Measurements from ENCODE around the gene KIAA0753. TPM values are rescaled to one million over a fixed set of nuclear protein-coding genes. Genes with fewer than 3 reads are reported as not detected.

KIAA0753 gene
- total RNA-seq, 1 experiment from 2014 or later = 18.3 TPM

DNA sequence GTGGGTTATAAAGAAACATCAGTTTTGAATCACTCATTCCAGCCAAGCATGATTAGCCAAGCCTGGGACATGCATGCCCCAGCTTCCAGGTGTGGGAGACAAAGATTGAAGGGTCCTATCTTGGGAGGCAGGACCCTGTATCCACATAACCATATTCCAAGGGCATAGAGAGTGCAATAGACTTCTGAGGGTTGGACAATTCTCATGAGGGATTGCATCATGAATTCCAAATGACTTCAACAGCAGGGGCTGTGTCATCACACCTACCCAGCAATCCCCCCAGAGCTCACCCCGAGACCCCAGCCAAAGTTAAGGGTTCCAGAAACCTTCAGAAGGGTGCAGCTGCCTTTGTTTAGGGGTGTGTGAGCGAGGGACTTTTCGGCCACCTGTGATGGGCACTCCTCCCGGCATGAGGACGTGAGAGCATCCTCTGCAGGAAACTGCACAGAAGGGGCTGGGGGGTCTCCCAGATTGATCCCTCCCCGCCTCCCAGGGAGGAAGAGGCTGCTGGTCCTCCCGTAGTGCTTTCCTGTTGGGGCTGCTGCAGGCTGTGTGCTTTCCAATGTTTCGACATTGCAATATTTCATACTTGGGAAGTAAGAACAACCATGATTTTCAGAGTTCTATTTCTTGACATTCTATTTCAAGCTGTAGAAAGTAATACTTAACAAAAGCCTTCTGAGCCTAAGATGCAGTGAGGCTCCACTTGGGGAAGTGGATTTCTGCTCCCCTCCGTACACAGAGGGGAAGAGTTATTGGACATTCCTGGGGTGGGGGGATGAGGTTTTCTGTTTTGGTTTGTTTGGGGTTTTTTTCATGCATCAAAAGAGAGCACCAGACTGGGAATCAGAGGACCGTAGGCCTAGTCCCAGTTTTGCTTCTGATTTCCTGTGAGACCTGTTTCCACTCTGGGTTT, 70.9 kb downstream of the KIAA0753 start (continued):
- no peak for TF ChIP-seq SRF (IDR thresholded peaks at IDR 0.05; ENCODE audit: low read depth)

DNA sequence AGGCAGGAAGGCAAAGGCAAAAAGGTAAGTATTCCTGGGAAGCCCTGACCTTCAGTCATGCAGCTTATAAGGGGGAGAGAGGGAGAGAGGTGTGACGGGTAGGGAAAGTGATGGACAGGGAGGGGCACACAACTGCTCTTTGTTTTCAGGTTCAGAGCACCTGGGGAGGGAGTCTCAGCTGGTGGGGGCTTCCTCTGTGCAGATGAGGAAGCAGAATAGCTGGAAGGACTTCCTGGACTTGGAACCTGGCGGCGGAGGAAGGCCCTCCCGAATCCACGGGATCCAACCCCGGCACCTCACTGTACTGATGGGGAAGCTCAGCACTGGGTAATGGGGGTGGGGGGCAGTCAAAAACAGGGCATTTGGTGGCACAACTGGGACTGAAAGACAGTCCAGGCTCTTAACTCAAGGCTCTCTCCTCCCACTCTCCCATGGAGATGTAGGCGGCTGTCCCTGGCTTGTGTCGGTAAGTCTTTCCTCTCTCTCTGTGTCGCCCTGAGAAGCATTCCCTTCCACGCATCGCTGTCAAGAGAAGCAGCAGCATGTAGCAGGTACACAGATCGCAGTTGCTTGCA, 72.2 kb downstream of the KIAA0753 start:
- Histone ChIP-seq H3K9ac (ENCODE audit: low read length) (no peak overlapping the region), H4K20me1 (ENCODE audit: insufficient read depth) (no peaks in the 10 kb centered on the region), H3K9me3 (ENCODE audit: control insufficient read depth in 1 of 2, insufficient read depth in 1 of 2, low read depth in 1 of 2, low read length in 2 of 2) (no peaks in the 10 kb centered on the region), H3K79me2 (ENCODE audit: insufficient read depth, low read length) (no peaks in the 10 kb centered on the region), H3K4me1 (ENCODE audit: control insufficient read depth in 1 of 2, insufficient read depth in 2 of 2, low read length in 2 of 2) (no peaks in the 10 kb centered on the region), H3K27me3 (ENCODE audit: insufficient read depth, low read length) (no peaks in the 10 kb centered on the region), H2AFZ (ENCODE audit: low read depth, low read length, poor library complexity, severe bottlenecking) (no peak overlapping the region), H3K36me3 (ENCODE audit: control insufficient read depth in 1 of 2, insufficient read depth in 2 of 2, low read length in 2 of 2) (no peaks in the 10 kb centered on the region), H3K4me3 (replicated peaks in 1 of 2; ENCODE audit: low read depth in 1 of 2, low read length in 2 of 2) (no peak overlapping the region), H3K9me2 (ENCODE audit: insufficient read depth) (no peaks in the 10 kb centered on the region), H3K27ac (ENCODE audit: low read depth, low read length) (no peak overlapping the region), H3K4me2 (ENCODE audit: low read length) (no peak overlapping the region)
- RAD21 ChIA-PET (ENCODE audit: low non-redundant PET in 1 of 2, low total read pairs in 2 of 2, uncharacterized antibody in 2 of 2, unreplicated experiment in 2 of 2) = interaction anchor here in 1 of 2 experiments (0.6 kb wide), 1 partner anchor 82 kb away, joined by 4 read pairs; no protein-coding TSS in a partner anchor
- POLR2A ChIA-PET = no interaction called here
- DNase-seq (ENCODE audit: low read depth, low spot score) (no peak), ATAC-seq (no peak)
- CTCF ChIA-PET = no interaction called here
- no TSS peak for BruUV-seq (replicated peaks)
- intact Hi-C loops (cut with micrococcal nuclease) = no loop called here
- no peak for TF ChIP-seq EZH2phosphoT487 (IDR thresholded peaks at IDR 0.05; ENCODE audit: borderline replicate concordance)
- no peak for TF ChIP-seq YY1 (IDR thresholded peaks at IDR 0.05; ENCODE audit: extremely low read depth, insufficient replicate concordance, low read depth, low read length)
- TF ChIP-seq EGR1 (IDR thresholded peaks at IDR 0.05; ENCODE audit: low read depth) = no peak
- no peak for TF ChIP-seq TCF7L2 (IDR thresholded peaks at IDR 0.05; ENCODE audit: borderline replicate concordance, extremely low read depth, insufficient read depth, insufficient read length)
- TF ChIP-seq, protein P1, sequence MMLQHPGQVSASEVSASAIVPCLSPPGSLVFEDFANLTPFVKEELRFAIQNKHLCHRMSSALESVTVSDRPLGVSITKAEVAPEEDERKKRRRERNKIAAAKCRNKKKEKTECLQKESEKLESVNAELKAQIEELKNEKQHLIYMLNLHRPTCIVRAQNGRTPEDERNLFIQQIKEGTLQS (IDR thresholded peaks at IDR 0.05) = no peak
- TF ChIP-seq CBX3 (IDR thresholded peaks at IDR 0.05; ENCODE audit: low read depth) = no peak
- TF ChIP-seq, protein P2, sequence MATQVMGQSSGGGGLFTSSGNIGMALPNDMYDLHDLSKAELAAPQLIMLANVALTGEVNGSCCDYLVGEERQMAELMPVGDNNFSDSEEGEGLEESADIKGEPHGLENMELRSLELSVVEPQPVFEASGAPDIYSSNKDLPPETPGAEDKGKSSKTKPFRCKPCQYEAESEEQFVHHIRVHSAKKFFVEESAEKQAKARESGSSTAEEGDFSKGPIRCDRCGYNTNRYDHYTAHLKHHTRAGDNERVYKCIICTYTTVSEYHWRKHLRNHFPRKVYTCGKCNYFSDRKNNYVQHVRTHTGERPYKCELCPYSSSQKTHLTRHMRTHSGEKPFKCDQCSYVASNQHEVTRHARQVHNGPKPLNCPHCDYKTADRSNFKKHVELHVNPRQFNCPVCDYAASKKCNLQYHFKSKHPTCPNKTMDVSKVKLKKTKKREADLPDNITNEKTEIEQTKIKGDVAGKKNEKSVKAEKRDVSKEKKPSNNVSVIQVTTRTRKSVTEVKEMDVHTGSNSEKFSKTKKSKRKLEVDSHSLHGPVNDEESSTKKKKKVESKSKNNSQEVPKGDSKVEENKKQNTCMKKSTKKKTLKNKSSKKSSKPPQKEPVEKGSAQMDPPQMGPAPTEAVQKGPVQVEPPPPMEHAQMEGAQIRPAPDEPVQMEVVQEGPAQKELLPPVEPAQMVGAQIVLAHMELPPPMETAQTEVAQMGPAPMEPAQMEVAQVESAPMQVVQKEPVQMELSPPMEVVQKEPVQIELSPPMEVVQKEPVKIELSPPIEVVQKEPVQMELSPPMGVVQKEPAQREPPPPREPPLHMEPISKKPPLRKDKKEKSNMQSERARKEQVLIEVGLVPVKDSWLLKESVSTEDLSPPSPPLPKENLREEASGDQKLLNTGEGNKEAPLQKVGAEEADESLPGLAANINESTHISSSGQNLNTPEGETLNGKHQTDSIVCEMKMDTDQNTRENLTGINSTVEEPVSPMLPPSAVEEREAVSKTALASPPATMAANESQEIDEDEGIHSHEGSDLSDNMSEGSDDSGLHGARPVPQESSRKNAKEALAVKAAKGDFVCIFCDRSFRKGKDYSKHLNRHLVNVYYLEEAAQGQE (IDR thresholded peaks at IDR 0.05; ENCODE audit: low read depth) = no peak
- TF ChIP-seq EZH2 (IDR thresholded peaks at IDR 0.05) = no peak
- TF ChIP-seq FOSL1 (IDR thresholded peaks at IDR 0.05; ENCODE audit: low read depth) = no peak
- no peak for TF ChIP-seq ELF1 (IDR thresholded peaks at IDR 0.05; ENCODE audit: borderline replicate concordance, low read depth)
- TF ChIP-seq ZNF274 (IDR thresholded peaks at IDR 0.05; ENCODE audit: low read depth, low read length) = no peak
- TF ChIP-seq, protein P3, sequence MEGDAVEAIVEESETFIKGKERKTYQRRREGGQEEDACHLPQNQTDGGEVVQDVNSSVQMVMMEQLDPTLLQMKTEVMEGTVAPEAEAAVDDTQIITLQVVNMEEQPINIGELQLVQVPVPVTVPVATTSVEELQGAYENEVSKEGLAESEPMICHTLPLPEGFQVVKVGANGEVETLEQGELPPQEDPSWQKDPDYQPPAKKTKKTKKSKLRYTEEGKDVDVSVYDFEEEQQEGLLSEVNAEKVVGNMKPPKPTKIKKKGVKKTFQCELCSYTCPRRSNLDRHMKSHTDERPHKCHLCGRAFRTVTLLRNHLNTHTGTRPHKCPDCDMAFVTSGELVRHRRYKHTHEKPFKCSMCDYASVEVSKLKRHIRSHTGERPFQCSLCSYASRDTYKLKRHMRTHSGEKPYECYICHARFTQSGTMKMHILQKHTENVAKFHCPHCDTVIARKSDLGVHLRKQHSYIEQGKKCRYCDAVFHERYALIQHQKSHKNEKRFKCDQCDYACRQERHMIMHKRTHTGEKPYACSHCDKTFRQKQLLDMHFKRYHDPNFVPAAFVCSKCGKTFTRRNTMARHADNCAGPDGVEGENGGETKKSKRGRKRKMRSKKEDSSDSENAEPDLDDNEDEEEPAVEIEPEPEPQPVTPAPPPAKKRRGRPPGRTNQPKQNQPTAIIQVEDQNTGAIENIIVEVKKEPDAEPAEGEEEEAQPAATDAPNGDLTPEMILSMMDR (IDR thresholded peaks at IDR 0.05 in 2 of 3, conservative IDR thresholded peaks at IDR 0.05 in 1 of 3; ENCODE audit: borderline replicate concordance in 1 of 3, insufficient read depth in 1 of 3, low read depth in 2 of 3, low read length in 2 of 3) = no peak
- TF ChIP-seq, protein P4, sequence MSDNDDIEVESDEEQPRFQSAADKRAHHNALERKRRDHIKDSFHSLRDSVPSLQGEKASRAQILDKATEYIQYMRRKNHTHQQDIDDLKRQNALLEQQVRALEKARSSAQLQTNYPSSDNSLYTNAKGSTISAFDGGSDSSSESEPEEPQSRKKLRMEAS (IDR thresholded peaks at IDR 0.05) = no peak
- TF ChIP-seq SIN3A (IDR thresholded peaks at IDR 0.05; ENCODE audit: low read depth) = no peak
- no peak for TF ChIP-seq JUND (IDR thresholded peaks at IDR 0.05)
- TF ChIP-seq SRF (IDR thresholded peaks at IDR 0.05; ENCODE audit: low read depth) = no peak
